Endodermal cell (in vitro differentiated cells): ENCODE measurements around the gene MRTFA. TPM values are rescaled to one million over a fixed set of nuclear protein-coding genes. Genes with fewer than 3 reads are reported as not detected.
A peak's percentile ranks its signal among the peaks of the same experiment; 100 is the strongest.
"Not testable (repeated sequence)": the region's sequence is repeated elsewhere in the genome, so short reads cannot be mapped to it uniquely, and the experiment has no call there.

Experiments used
- DNase-seq: peaks from one replicate; pipeline ENCODE4 v3.0.0-alpha.2; 2017
- H3K27ac ChIP-seq: 2 replicates; pipeline ENCODE4 v1.5.1; 2013; ENCODE audit warnings: mild to moderate bottlenecking, low read depth, low read length, moderate library complexity
- H3K27me3 ChIP-seq: 2 replicates; pipeline ENCODE4 v1.6.1; 2013; ENCODE audit warnings: mild to moderate bottlenecking, low read length, moderate library complexity; ENCODE audit not compliant: insufficient read depth, control insufficient read depth, poor library complexity, severe bottlenecking
- H3K36me3 ChIP-seq: 2 replicates; pipeline ENCODE4 v1.7.0; 2013; ENCODE audit warnings: mild to moderate bottlenecking, low read length, moderate library complexity; ENCODE audit not compliant: control insufficient read depth, insufficient read depth
- H3K4me1 ChIP-seq: one replicate; pipeline ENCODE4 v1.7.0; 2013; ENCODE audit warnings: low read length; ENCODE audit not compliant: control insufficient read depth, insufficient read depth
- H3K4me3 ChIP-seq: 2 replicates; pipeline ENCODE4 v1.5.1; 2013; ENCODE audit warnings: mild to moderate bottlenecking, low read length, moderate library complexity
- H3K9ac ChIP-seq: 2 replicates; pipeline ENCODE4 v1.6.1; 2013; ENCODE audit warnings: mild to moderate bottlenecking, low read length, moderate library complexity; ENCODE audit not compliant: poor library complexity, severe bottlenecking; ENCODE audit errors: extremely low read depth
- H3K9me3 ChIP-seq: 2 replicates; pipeline ENCODE4 v1.6.1; 2013; ENCODE audit warnings: mild to moderate bottlenecking, low read length, moderate library complexity; ENCODE audit not compliant: control insufficient read depth
- H3K27ac Mint-ChIP-seq: 2 replicates; pipeline ENCODE4 v1.8.0; 2020; ENCODE audit warnings: mixed read lengths
- H3K27me3 Mint-ChIP-seq: 2 replicates; pipeline ENCODE4 v1.8.0; 2021; ENCODE audit warnings: mild to moderate bottlenecking, mixed read lengths; ENCODE audit not compliant: insufficient read depth
- H3K36me3 Mint-ChIP-seq: 2 replicates; pipeline ENCODE4 v1.8.0; 2020; ENCODE audit warnings: low read depth, mixed read lengths
- H3K4me1 Mint-ChIP-seq: 2 replicates; pipeline ENCODE4 v1.8.0; 2020; ENCODE audit warnings: mixed read lengths
- H3K4me3 Mint-ChIP-seq: 2 replicates; pipeline ENCODE4 v1.8.0; 2020; ENCODE audit warnings: mild to moderate bottlenecking, moderate library complexity, mixed read lengths
- H3K9me3 Mint-ChIP-seq: 2 replicates; pipeline ENCODE4 v1.8.0; 2020; ENCODE audit warnings: mild to moderate bottlenecking, mixed read lengths
- WGBS, 2 experiments: methylation state at CpG; one replicate each; pipeline versions ENCODE4 v1.1.5 to v1.1.7; 2013; ENCODE audit warnings: missing lambda C conversion rate in 2 of 2, mixed read lengths in 1 of 2; ENCODE audit not compliant: insufficient coverage in 1 of 2, insufficient read length in 1 of 2; 5-methylcytosine and 5-hydroxymethylcytosine counted together
- total RNA-seq, 2 donors: library from RNA; stranded (reverse); fragmentation: NEBNext Ultra II Directional in 1 of 2; extraction: Animal tissue kit (Norgen Biotek cat#: 25700) in 1 of 2; gene quantifications; 2 replicates in 1 of 2; 3 replicates in 1 of 2; pipeline ENCODE4 v1.2.1, GENCODE V29; 2021
- TF ChIP-seq, protein P1 (sequence below): fragments of 200-600 bp; sonication (generic); conservative IDR thresholded peaks from 2 replicates; pipeline ENCODE4 v1.5.0; 2021; ENCODE audit warnings: antibody characterized with exemption, mild to moderate bottlenecking

MRTFA gene
- total RNA-seq, 2 donors from 2014 or later = 43.3 to 44.7 TPM

DNA sequence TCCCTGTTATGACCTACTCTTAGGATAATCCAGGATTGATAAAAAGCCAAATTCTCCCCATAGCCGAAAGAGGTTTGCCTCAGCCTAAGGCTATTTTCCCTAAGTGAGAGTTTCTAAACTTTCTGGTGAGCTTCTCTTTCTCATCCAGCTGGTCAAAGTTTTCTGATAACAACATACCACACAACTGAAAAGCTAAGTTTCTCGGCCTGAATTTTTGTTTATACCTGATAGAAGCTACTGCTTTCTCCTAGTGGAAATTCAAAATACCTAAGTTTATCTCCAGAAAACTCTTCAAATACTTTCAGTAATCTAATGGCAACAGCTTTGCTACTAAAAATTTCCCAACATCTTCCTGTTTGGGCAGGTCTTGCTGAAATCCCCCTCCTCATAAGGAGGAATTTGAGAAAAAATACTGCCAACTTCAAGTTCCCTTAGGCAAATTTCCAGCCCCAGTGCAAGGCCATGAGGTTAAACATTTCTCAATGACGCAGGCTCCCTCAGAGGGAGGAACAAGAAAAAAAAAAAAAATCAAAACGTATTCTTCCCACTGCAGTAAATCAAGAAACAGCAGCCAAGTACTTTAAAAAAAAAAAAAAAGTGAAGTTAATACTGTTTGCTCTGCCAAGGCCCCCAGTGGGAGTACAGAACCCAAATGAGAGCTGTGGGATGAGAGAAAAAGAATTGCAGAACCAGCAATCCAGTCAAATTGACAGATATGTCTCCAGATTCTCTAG, 127.0 kb downstream of the MRTFA start:
- TF ChIP-seq, protein P1, sequence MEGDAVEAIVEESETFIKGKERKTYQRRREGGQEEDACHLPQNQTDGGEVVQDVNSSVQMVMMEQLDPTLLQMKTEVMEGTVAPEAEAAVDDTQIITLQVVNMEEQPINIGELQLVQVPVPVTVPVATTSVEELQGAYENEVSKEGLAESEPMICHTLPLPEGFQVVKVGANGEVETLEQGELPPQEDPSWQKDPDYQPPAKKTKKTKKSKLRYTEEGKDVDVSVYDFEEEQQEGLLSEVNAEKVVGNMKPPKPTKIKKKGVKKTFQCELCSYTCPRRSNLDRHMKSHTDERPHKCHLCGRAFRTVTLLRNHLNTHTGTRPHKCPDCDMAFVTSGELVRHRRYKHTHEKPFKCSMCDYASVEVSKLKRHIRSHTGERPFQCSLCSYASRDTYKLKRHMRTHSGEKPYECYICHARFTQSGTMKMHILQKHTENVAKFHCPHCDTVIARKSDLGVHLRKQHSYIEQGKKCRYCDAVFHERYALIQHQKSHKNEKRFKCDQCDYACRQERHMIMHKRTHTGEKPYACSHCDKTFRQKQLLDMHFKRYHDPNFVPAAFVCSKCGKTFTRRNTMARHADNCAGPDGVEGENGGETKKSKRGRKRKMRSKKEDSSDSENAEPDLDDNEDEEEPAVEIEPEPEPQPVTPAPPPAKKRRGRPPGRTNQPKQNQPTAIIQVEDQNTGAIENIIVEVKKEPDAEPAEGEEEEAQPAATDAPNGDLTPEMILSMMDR = no peak
- H3K27me3 Mint-ChIP-seq = no peaks in the 10 kb centered on the region
- Histone ChIP-seq H3K4me1 (peaks cover 17% of the 10 kb centered on the region), H3K27me3 (no peaks in the 10 kb centered on the region), H3K9ac (peak overlapping the region; percentile 2), H3K27ac (no peak overlapping the region), H3K4me3 (peak overlapping the region; percentile 16), H3K36me3 (no peaks in the 10 kb centered on the region), H3K9me3 (no peaks in the 10 kb centered on the region)
- H3K9me3 Mint-ChIP-seq = no peaks in the 10 kb centered on the region
- peaks cover 1% of the 10 kb centered on the region for H3K36me3 Mint-ChIP-seq
- H3K27ac Mint-ChIP-seq = peak overlapping the region; percentile 53
- WGBS, 2 experiments = 75 to 76% methylated on average over 1 to 4 of the region's 4 CpGs
- no peak for DNase-seq
- no peak overlapping the region for H3K4me3 Mint-ChIP-seq
- H3K4me1 Mint-ChIP-seq = peaks cover 32% of the 10 kb centered on the region

DNA sequence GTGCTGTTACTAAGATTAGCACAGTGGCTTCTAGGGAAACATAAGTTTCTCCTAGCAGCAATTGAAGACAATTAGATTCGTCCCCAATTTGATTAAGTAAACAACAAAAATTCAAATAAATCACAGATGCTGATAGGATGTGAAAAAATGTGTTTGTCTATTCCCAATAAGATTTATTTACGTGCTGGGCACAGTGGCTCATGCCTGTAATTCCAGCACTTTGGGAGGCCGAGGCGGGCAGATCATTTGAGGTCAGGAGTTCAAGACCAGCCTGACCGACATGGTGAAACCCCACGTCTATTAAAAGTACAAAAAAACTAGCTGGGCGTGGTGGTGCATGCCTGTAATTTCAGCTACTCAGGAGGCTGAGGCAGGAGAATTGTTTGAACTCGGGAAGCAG, 128.5 kb downstream of the MRTFA start:
- not testable (repeated sequence) for H3K4me3 Mint-ChIP-seq, DNase-seq, H3K27ac ChIP-seq, H3K9me3 Mint-ChIP-seq, H3K27ac Mint-ChIP-seq, H3K27me3 ChIP-seq, H3K9ac ChIP-seq, H3K9me3 ChIP-seq, H3K4me3 ChIP-seq, H3K36me3 Mint-ChIP-seq, H3K27me3 Mint-ChIP-seq, H3K36me3 ChIP-seq
- WGBS, 2 experiments = 94 to 97% methylated on average over 7 to 8 of the region's 8 CpGs
- peaks cover 19% of the 10 kb centered on the region for H3K4me1 ChIP-seq
- H3K4me1 Mint-ChIP-seq = peaks cover 36% of the 10 kb centered on the region

DNA sequence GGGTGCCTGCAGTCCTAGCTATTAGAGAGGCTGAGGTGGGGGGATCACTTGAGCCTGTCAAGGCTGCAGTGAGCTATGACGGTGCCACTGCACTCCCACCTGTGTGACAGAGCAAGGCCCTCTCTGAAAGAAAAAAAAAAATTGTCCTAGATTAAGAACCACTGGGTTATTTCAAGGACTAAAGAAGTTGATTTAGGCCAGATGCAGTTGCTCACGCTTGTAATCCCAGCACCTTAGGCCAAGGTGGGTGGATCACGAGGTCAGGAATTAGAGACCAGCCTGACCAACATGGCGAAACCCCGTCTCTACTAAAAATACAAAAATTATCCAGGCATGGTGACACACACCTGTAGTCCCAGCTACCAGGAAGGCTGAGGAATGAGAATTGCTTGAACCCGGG, 129.0 kb downstream of the MRTFA start:
- no peak overlapping the region for H3K27ac Mint-ChIP-seq
- no peak overlapping the region for H3K4me3 Mint-ChIP-seq

More for the DNA sequence above, 129.0 kb downstream of the MRTFA start:
- Histone ChIP-seq H3K27me3 (no peaks in the 10 kb centered on the region), H3K9ac (no peak overlapping the region), H3K36me3 (no peaks in the 10 kb centered on the region), H3K4me3 (no peak overlapping the region), H3K4me1 (peaks cover 19% of the 10 kb centered on the region), H3K9me3 (peaks cover 12% of the 10 kb centered on the region), H3K27ac (no peak overlapping the region)
- DNase-seq = no peak
- 95% methylated on average over 3 to 6 of the region's 6 CpGs for WGBS, 2 experiments
- H3K27me3 Mint-ChIP-seq = no peaks in the 10 kb centered on the region
- peaks cover 9% of the 10 kb centered on the region for H3K9me3 Mint-ChIP-seq
- peaks cover 36% of the 10 kb centered on the region for H3K4me1 Mint-ChIP-seq
- TF ChIP-seq, protein P1 = no peak
- H3K36me3 Mint-ChIP-seq = peaks cover 9% of the 10 kb centered on the region
